HG03039 (cell line): Measurements from ENCODE around the gene KEAP1.
"Not testable (repeated sequence)": the region's sequence is repeated elsewhere in the genome, so short reads cannot be mapped to it uniquely, and the experiment has no call there.

Experiments
- ATAC-seq: cut with Tn5 transposase; IDR thresholded peaks from one replicate; pipeline ENCODE4 v1.9.1; 2021; ENCODE audit warnings: mild to moderate bottlenecking, moderate library complexity; ENCODE audit not compliant: unreplicated experiment

The KEAP1 gene

GRCh38 chr19:10500247-10500592, 2.9 kb downstream of the KEAP1 start:
- ATAC-seq, result no peak

- ATAC-seq, result no peak
Measured at GRCh38 chr19:10499550-10500246, 3.5 kb downstream of the KEAP1 start.

DNA sequence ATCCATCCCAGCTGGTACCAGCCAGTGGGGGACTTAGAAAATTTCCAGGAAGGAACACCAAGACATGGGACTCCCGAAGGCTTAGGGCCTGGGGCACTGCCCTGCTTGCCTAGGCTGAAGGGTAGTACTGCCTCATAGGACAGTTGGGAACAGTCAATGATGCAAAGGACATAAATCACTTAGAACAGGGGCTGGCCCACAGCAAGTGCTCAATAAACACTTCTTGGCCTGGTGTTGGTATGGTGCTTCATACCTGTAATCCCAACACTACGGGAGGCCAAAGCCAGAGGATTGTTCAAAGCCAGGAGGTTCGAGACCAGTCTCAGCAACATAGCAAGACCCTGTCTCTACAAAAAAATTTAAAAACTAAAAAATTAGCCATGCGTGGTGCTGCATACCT, 5.8 kb downstream of the KEAP1 start:
- ATAC-seq, result no peak

DNA sequence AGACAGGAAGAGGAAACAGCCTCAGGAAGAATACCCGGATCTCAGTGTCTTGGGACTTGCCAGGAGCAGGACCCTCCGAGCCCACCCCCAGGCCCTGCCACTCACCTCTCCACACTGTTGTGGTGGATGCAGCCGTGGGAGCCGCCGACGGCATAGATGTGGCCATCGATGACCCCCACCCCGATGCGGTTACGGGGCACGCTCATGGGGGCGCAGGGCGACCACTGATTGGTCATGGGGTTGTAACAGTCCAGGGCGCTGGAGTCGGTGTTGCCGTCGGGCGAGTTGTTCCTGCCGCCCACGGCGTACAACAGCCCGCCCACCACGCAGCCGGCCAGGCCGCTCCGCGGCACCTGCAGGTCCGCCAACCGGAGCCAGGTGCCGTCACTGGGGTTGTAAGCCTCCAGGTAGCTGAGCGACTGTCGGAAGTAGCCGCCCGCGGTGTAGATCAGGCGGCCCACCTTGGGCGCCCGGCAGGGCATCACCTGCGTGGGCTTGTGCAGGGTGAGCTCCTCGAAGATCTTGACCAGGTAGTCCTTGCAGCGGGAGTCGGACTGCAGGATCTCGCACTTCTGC, 11.6 kb downstream of the KEAP1 start:
- ATAC-seq, result no peak

DNA sequence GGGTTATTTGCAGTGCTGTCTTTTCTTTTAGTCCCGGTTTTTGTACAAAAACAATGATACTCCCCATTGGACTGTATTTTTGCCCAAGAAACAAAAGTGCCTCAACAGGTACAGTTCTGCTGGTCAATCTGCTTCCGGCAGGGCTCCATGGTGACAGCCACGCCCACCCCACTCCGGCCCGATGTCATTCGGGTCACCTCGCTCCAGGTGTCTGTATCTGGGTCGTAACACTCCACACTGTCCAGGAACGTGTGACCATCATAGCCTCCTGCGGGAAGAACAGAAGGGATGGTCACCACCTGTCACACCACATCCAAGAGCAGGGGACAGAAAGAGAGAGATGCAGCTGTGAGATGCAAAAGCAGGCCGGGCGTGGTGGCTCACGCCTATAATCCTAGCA, 16.6 kb downstream of the KEAP1 start:
- ATAC-seq, result no peak

GRCh38 chr19:10478903-10479384, 24.2 kb downstream of the KEAP1 start:
- ATAC-seq, result no peak

DNA sequence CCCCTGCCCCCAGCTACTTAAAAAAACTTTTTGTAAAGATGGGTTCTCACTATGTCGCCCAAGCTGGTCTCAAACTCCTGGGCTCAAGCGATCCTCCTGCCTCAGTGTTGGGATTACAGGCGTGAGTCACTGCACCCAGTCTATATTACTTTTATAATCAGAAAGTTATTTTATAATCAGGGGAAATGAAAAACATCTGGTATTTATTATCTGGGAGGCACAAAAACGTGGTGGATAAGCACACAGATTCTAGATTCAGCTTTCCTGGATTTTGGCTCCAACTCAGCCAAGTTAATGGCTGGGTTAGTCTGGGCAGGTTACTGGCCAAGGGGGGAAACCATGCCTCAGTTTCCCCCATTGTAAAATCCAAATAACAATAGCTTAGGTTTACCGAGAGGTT, 24.7 kb downstream of the KEAP1 start:
- no peak for ATAC-seq

GRCh38 chr19:10474962-10475451, 28.1 kb downstream of the KEAP1 start:
- no peak for ATAC-seq

DNA sequence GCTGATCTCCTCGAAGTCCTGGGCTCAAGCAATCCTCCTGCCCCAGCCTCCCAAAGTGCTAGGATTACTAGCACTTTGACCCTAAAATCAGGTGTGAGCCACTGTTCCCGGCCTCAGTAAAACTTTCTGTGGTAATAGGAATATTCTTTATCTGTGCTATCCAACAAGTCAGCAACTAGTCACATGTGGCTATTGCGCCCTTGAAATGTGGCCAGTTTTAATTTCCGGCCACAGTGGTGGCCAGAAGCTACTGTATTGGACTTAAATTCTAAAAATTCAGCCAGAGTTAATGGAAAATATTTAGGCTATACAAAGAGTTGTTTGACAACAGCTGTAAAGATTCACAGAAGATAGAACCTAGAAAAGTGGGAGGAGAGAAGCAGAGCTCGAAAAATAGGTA, 30.0 kb downstream of the KEAP1 start:
- ATAC-seq, result no peak

GRCh38 chr19:10471909-10472308, 31.2 kb downstream of the KEAP1 start:
- ATAC-seq, result no peak

- ATAC-seq, result no peak
Measured at GRCh38 chr19:10468133-10468532, 35.0 kb downstream of the KEAP1 start.

DNA sequence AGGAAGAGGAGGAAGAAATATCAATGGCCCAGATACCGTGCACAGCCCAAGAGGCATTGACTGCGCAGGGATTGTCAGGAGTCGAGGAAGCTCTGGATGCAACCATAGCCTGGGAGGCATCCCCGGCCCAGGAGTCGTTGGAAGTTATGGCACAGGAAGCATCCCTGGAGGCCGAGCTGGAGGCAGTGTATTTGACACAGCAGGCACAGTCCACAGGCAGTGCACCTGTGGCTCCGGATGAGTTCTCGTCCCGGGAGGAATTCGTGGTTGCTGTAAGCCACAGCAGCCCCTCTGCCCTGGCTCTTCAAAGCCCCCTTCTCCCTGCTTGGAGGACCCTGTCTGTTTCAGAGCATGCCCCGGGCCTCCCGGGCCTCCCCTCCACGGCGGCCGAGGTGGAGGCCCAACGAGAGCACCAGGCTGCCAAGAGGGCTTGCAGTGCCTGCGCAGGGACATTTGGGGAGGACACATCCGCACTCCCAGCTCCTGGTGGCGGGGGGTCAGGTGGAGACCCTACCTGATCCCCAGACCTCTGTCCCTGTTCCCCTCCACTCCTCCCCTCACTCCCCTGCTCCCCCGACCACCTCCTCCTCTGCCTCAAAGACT, 36.0 kb downstream of the KEAP1 start:
- no peak for ATAC-seq

GRCh38 chr19:10464456-10464855, 38.7 kb downstream of the KEAP1 start:
- ATAC-seq, result no peak

- ATAC-seq, result no peak
Measured at GRCh38 chr19:10462557-10462956, 40.6 kb downstream of the KEAP1 start.

- not testable (repeated sequence) for ATAC-seq
Measured at GRCh38 chr19:10462042-10462441, 41.1 kb downstream of the KEAP1 start.

DNA sequence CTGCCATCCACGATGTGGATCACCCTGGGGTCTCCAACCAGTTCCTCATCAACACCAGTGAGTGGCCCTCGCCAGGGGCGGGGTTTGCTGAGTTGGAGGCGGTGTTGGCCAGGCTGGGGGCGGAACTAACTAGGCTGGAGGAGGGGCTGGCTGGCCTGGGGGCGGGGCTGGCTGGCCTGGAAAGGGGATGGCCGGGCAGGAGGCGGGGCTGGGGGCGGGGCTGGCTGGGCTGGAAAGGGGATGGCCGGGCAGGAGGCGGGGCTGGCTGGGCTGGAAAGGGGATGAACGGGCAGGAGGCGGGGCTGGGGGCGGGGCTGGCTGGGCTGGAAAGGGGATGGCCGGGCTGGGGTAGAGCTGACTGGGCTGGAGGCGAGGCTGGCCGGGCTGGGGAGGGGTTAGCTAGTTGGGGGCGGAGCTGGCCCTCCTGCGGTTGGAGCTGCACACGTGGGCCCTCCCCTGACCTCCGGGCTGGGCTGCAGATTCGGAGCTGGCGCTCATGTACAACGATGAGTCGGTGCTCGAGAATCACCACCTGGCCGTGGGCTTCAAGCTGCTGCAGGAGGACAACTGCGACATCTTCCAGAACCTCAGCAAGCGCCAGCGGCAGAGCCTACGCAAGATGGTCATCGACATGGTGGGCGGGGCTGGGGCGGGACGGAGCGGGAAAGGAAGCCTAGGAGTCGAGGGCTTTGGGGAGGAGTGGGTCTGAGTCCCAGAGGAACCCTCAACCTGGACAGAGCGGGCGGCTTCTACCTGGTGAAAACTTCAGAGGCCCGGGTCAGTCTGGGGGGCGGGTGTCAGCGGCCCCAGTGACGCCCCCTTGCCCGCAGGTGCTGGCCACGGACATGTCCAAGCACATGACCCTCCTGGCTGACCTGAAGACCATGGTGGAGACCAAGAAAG, 41.9 kb downstream of the KEAP1 start:
- peak; percentile 84 for ATAC-seq

- no peak for ATAC-seq
Measured at GRCh38 chr19:10460714-10461046, 42.5 kb downstream of the KEAP1 start.

DNA sequence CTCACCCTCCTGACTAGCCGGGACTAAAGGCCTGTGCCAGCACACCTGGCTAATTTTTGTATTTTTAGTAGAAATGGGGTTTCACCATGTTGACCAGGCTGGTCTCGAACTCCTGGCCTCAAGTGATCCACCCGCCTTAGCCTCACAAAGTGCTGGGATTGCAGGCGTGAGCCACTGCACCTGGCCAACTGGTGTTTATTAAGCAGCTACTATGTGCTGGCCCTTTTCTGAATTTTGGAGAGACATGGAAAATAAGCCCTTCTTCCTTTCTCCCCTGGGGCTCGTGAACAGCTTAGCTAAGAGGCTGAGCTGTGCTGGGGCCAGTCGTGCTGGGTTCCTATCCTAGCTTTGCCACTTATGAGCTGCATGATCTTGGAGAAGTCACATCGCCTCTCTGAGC, 44.4 kb downstream of the KEAP1 start:
- not testable (repeated sequence) for ATAC-seq

DNA sequence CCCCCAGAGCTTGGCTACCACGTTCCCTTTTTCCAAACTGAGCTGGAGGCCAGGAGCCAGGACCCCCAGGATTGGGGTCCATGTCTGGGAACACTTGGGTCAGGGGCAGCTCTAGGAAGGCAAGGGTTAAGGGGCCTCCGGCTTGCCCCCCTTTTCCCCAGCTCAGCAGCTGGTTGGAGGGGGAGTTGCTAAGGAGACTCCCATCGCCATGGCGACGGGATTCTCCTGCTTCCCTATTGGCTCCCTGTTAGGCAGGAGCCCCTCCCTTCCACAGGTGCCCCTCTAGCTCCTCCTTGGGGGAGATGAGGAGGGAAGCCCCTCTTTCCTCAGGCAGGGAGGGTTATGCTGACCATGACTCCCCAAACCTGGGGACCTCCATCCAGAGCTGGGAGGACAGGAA, 48.9 kb downstream of the KEAP1 start:
- ATAC-seq, result no peak

GRCh38 chr19:10453852-10454251, 49.3 kb downstream of the KEAP1 start:
- ATAC-seq, result no peak
